WTC11 (cell line): ENCODE data around the gene JOSD1. TPM values are rescaled to one million over a fixed set of nuclear protein-coding genes. Genes with fewer than 3 reads are reported as not detected.

Experiments
- ARID4B ChIP-seq: sonication (generic); formaldehyde crosslinking; IDR thresholded peaks from 2 replicates; pipeline ENCODE4 v1.8.0; 2023; ENCODE audit warnings: missing genetic modification reagents, mild to moderate bottlenecking, borderline replicate concordance
- CBFB ChIP-seq: sonication (generic); formaldehyde crosslinking; IDR thresholded peaks from 2 replicates; pipeline ENCODE4 v1.8.1; 2022; ENCODE audit warnings: mild to moderate bottlenecking, low read depth, missing genetic modification reagents
- CREB1 ChIP-seq: sonication (generic); formaldehyde crosslinking; IDR thresholded peaks from 2 replicates; pipeline ENCODE4 v1.8.0; 2023; ENCODE audit warnings: mild to moderate bottlenecking, missing genetic modification reagents
- ESRRA ChIP-seq: sonication (generic); formaldehyde crosslinking; IDR thresholded peaks from 2 replicates; pipeline ENCODE4 v1.8.1; 2022; ENCODE audit warnings: mild to moderate bottlenecking, missing genetic modification reagents, borderline replicate concordance
- FOXK1 ChIP-seq: sonication (generic); formaldehyde crosslinking; IDR thresholded peaks from 2 replicates; pipeline ENCODE4 v1.8.0; 2022; ENCODE audit warnings: mild to moderate bottlenecking, moderate library complexity, missing genetic modification reagents
- FOXP1 ChIP-seq: sonication (generic); formaldehyde crosslinking; IDR thresholded peaks from 2 replicates; pipeline ENCODE4 v1.8.0; 2022; ENCODE audit warnings: missing genetic modification reagents, mild to moderate bottlenecking, moderate library complexity, borderline replicate concordance
- FOXP4 ChIP-seq: sonication (generic); formaldehyde crosslinking; IDR thresholded peaks from 2 replicates; pipeline ENCODE4 v1.8.0; 2022; ENCODE audit warnings: mild to moderate bottlenecking, missing genetic modification reagents
- GABPB1 ChIP-seq: sonication (generic); formaldehyde crosslinking; IDR thresholded peaks from 2 replicates; pipeline ENCODE4 v1.8.1; 2023; ENCODE audit warnings: mild to moderate bottlenecking, missing genetic modification reagents
- GTF2I ChIP-seq: fragments of 250-450 bp; sonication (Bioruptor Pico); conservative IDR thresholded peaks from 2 replicates; pipeline ENCODE4 v1.4.0; 2021; ENCODE audit warnings: mild to moderate bottlenecking
- JUN ChIP-seq: sonication (generic); formaldehyde crosslinking; IDR thresholded peaks from 2 replicates; pipeline ENCODE4 v1.8.0; 2023; ENCODE audit warnings: mild to moderate bottlenecking, missing genetic modification reagents
- KAT7 ChIP-seq: sonication (generic); formaldehyde crosslinking; IDR thresholded peaks from 2 replicates; pipeline ENCODE4 v1.8.1; 2023; ENCODE audit warnings: missing genetic modification reagents, mild to moderate bottlenecking, borderline replicate concordance
- MAX ChIP-seq: sonication (generic); formaldehyde crosslinking; IDR thresholded peaks from 2 replicates; pipeline ENCODE4 v1.8.0; 2022; ENCODE audit warnings: mild to moderate bottlenecking, missing genetic modification reagents
- OVOL2 ChIP-seq: fragments of 250-450 bp; sonication (Bioruptor Pico); IDR thresholded peaks from 2 replicates; pipeline ENCODE4 v1.9.0; 2021; ENCODE audit warnings: mild to moderate bottlenecking, borderline replicate concordance
- PREB ChIP-seq: sonication (generic); formaldehyde crosslinking; IDR thresholded peaks from 2 replicates; pipeline ENCODE4 v1.8.1; 2022; ENCODE audit warnings: mild to moderate bottlenecking, missing genetic modification reagents, moderate library complexity, borderline replicate concordance
- RELA ChIP-seq: sonication (generic); formaldehyde crosslinking; IDR thresholded peaks from 2 replicates; pipeline ENCODE4 v1.8.1; 2022; ENCODE audit warnings: missing genetic modification reagents, mild to moderate bottlenecking, borderline replicate concordance
- SMAD3 ChIP-seq: sonication (generic); formaldehyde crosslinking; IDR thresholded peaks from 2 replicates; pipeline ENCODE4 v1.8.0; 2022; ENCODE audit warnings: missing genetic modification reagents, mild to moderate bottlenecking, borderline replicate concordance
- SMAD4 ChIP-seq: sonication (generic); formaldehyde crosslinking; IDR thresholded peaks from 2 replicates; pipeline ENCODE4 v1.8.0; 2022; ENCODE audit warnings: mild to moderate bottlenecking, missing genetic modification reagents
- TEAD1 ChIP-seq: sonication (generic); formaldehyde crosslinking; IDR thresholded peaks from 2 replicates; pipeline ENCODE4 v1.8.0; 2022; ENCODE audit warnings: mild to moderate bottlenecking, missing genetic modification reagents
- ZBTB43 ChIP-seq: sonication (generic); formaldehyde crosslinking; IDR thresholded peaks from 2 replicates; pipeline ENCODE4 v1.8.1; 2023; ENCODE audit warnings: mild to moderate bottlenecking, missing genetic modification reagents
- ZNF121 ChIP-seq: sonication (generic); formaldehyde crosslinking; IDR thresholded peaks from 2 replicates; pipeline ENCODE4 v1.8.0; 2023; ENCODE audit warnings: missing genetic modification reagents
- ZNF219 ChIP-seq: sonication (generic); formaldehyde crosslinking; IDR thresholded peaks from 2 replicates; pipeline ENCODE4 v1.8.0; 2023; ENCODE audit warnings: missing genetic modification reagents, mild to moderate bottlenecking, borderline replicate concordance
- ZNF423 ChIP-seq: fragments of 250-450 bp; sonication (Bioruptor Pico); IDR thresholded peaks from 2 replicates; pipeline ENCODE4 v2.1.2; 2022; ENCODE audit warnings: mild to moderate bottlenecking, moderate library complexity
- total RNA-seq: library from RNA; stranded (reverse); gene quantifications from 3 replicates; pipeline ENCODE4 v1.2.3, GENCODE V29; 2021
- TF ChIP-seq, protein P1 (sequence below): sonication (generic); formaldehyde crosslinking; IDR thresholded peaks from 2 replicates; pipeline ENCODE4 v1.8.1; 2022; ENCODE audit warnings: mild to moderate bottlenecking, moderate library complexity, missing genetic modification reagents
- TF ChIP-seq, protein P2 (sequence below): sonication (generic); formaldehyde crosslinking; IDR thresholded peaks from 2 replicates; pipeline ENCODE4 v1.8.1; 2022; ENCODE audit warnings: missing genetic modification reagents, borderline replicate concordance
- TF ChIP-seq, protein P3 (sequence below): sonication (generic); formaldehyde crosslinking; IDR thresholded peaks from 2 replicates; pipeline ENCODE4 v1.8.1; 2023; ENCODE audit warnings: mild to moderate bottlenecking, moderate library complexity, missing genetic modification reagents

Gene JOSD1
- total RNA-seq, 1 experiment from 2014 or later, result 24.5 TPM

DNA sequence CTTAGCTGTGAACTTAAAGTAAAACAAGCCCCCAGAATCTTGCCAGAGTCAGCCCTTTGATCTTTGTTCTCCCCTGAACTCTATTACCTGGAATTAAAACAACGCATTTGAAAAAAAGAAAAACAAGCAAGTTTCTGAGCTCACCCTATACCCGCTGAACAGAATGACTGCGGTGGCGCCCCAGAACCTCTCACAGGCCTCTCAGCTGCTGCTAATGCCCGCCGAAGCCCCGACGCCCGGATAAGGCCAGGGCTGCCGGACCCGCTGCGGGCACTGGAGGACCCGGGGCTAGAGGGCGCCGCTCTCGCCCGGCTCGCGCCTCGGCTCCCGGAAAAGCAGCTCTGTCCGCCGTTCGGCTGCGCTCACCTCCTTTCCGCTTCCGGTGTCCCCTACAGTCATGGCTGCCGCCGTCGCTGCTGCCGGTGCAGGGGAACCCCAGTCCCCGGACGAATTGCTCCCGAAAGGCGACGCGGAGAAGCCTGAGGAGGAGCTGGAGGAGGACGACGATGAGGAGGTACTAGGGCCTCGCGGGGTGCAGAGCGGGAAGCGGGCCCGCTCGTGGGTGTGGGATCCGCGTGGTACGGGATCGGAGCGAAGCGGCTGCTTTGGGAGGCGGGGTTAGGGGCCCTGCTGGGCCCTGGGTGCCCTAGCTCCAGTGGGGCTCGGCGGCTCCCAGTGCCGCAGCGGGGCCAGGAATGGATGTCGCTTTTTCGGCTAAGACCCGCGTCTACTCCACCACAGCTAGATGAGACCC is 19.0 kb downstream of the JOSD1 start, which contains the start of gene TOMM22 (continued):
- TF ChIP-seq PREB (CRISPR knock-in tag) (0 out of 2 replicates have a peak, but pooled peaks have one; percentile 65), SMAD4 (no peak), SMAD3 (peak; percentile 93; the same call in 1 of the 2 replicates), GABPB1 (peak; percentile 96), JUN (peak; percentile 91), CREB1 (CRISPR knock-in tag) (peak; percentile 83; the same call in 1 of the 2 replicates), ARID4B (peak; percentile 93), ZNF423 (CRISPR knock-in tag) (no peak), FOXK1 (peak; percentile 97), FOXP4 (CRISPR knock-in tag) (peak; percentile 72; the same call in 1 of the 2 replicates), ZNF121 (CRISPR knock-in tag) (peak; percentile 99), FOXP1 (CRISPR knock-in tag) (peak; percentile 92; the same call in 1 of the 2 replicates), TEAD1 (CRISPR knock-in tag) (peak; percentile 70), RELA (CRISPR knock-in tag) (peak; percentile 51; the same call in 1 of the 2 replicates), KAT7 (CRISPR knock-in tag) (0 out of 2 replicates have a peak, but pooled peaks have one; percentile 85), ZNF219 (CRISPR knock-in tag) (0 out of 2 replicates have a peak, but pooled peaks have one; percentile 62), ESRRA (CRISPR knock-in tag) (peak; percentile 83; the same call in 1 of the 2 replicates), GTF2I (CRISPR knock-in tag) (0 out of 2 replicates have a peak, but pooled peaks have one; percentile 55), ZBTB43 (CRISPR knock-in tag) (peak; percentile 87), OVOL2 (no peak), MAX (CRISPR knock-in tag) (peak; percentile 83; the same call in 1 of the 2 replicates), CBFB (CRISPR knock-in tag) (peak; percentile 99)
- TF ChIP-seq, protein P1, sequence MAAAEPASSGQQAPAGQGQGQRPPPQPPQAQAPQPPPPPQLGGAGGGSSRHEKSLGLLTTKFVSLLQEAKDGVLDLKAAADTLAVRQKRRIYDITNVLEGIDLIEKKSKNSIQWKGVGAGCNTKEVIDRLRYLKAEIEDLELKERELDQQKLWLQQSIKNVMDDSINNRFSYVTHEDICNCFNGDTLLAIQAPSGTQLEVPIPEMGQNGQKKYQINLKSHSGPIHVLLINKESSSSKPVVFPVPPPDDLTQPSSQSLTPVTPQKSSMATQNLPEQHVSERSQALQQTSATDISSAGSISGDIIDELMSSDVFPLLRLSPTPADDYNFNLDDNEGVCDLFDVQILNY (CRISPR knock-in tag), result peak; percentile 90
- TF ChIP-seq, protein P2, sequence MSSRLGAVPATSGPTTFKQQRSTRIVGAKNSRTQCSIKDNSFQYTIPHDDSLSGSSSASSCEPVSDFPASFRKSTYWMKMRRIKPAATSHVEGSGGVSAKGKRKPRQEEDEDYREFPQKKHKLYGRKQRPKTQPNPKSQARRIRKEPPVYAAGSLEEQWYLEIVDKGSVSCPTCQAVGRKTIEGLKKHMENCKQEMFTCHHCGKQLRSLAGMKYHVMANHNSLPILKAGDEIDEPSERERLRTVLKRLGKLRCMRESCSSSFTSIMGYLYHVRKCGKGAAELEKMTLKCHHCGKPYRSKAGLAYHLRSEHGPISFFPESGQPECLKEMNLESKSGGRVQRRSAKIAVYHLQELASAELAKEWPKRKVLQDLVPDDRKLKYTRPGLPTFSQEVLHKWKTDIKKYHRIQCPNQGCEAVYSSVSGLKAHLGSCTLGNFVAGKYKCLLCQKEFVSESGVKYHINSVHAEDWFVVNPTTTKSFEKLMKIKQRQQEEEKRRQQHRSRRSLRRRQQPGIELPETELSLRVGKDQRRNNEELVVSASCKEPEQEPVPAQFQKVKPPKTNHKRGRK (CRISPR knock-in tag), result no peak
- TF ChIP-seq, protein P3, sequence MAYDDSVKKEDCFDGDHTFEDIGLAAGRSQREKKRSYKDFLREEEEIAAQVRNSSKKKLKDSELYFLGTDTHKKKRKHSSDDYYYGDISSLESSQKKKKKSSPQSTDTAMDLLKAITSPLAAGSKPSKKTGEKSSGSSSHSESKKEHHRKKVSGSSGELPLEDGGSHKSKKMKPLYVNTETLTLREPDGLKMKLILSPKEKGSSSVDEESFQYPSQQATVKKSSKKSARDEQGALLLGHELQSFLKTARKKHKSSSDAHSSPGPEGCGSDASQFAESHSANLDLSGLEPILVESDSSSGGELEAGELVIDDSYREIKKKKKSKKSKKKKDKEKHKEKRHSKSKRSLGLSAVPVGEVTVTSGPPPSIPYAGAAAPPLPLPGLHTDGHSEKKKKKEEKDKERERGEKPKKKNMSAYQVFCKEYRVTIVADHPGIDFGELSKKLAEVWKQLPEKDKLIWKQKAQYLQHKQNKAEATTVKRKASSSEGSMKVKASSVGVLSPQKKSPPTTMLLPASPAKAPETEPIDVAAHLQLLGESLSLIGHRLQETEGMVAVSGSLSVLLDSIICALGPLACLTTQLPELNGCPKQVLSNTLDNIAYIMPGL (CRISPR knock-in tag), result peak; percentile 97
